Cardiac atrium fibroblast (primary cell): Measurements from ENCODE around the gene OR5AN1. TPM values are rescaled to one million over a fixed set of nuclear protein-coding genes. Genes with fewer than 3 reads are reported as not detected.

ENCODE experiments used
- total RNA-seq: library from RNA; depleted of rRNA; stranded (reverse); fragments of >200 nt; gene quantifications from 2 replicates; pipeline ENCODE4 v1.2.3, GENCODE V29; 2015

Gene OR5AN1
- not detected in 2 replicates for total RNA-seq

GRCh38 chr11:59358595-59358994 is at the start of gene OR5AN1:
Gene OR5AN1 (plus strand): TSS chr11:59358895. CDS start chr11:59364459, 5,564 bp downstream.

Other genes with a start within 250 kb of the OR5AN1 start
- gene FAM111A, start 216.0 kb upstream of the OR5AN1 start, total RNA-seq: 9.2 and 9.6 TPM in 2 replicates
- 2.5 and 2.6 TPM in 2 replicates for gene DTX4, start 186.8 kb upstream of the OR5AN1 start, total RNA-seq
- under 0.01 TPM in 1 of 2 replicates, not detected in the other for gene MPEG1, start 146.0 kb upstream of the OR5AN1 start, total RNA-seq
- not detected in 2 replicates for gene OR5A2, start 67.5 kb downstream of the OR5AN1 start, total RNA-seq
- gene OR5A1, start 77.6 kb downstream of the OR5AN1 start, total RNA-seq: not detected in 2 replicates
- not detected in 2 replicates for gene OR4D6, start 98.1 kb downstream of the OR5AN1 start, total RNA-seq
- not detected in 2 replicates for gene OR4D10, start 114.4 kb downstream of the OR5AN1 start, total RNA-seq
- gene OR4D11, start 144.7 kb downstream of the OR5AN1 start, total RNA-seq: not detected in 2 replicates
- gene OR4D9, start 152.6 kb downstream of the OR5AN1 start, total RNA-seq: not detected in 2 replicates